Body of pancreas (tissue), 4 donors: Measurements from ENCODE around the gene RPL7L1. TPM values are rescaled to one million over a fixed set of nuclear protein-coding genes. Genes with fewer than 3 reads are reported as not detected.

Source experiments
- ATAC-seq: fragments of 150-250 bp; one replicate; pipeline ENCODE4 v1.9.1; 2016
- DNase-seq, 4 donors: peaks; one replicate each; pipeline ENCODE4 v3.0.0-alpha.2; 2019
- H3K27ac ChIP-seq, 4 donors: fragments of 200-600 bp; sonication (generic); 1 replicate in 3 of 4; 2 replicates in 1 of 4; pipeline versions ENCODE4 v1.5.1 to v1.6.1; 2016 to 2019; ENCODE audit warnings: mild to moderate bottlenecking in 1 of 4, mixed read lengths in 1 of 4, moderate library complexity in 1 of 4
- H3K27me3 ChIP-seq, 2 donors: fragments of 200-600 bp; sonication (generic); one replicate each; pipeline ENCODE4 v1.6.0; 2016; ENCODE audit warnings: mild to moderate bottlenecking in 1 of 2
- H3K36me3 ChIP-seq, 2 donors: fragments of 200-600 bp; sonication (generic); replicated peaks in 1 of 2; 2 replicates each; pipeline ENCODE4 v1.5.1; 2016; ENCODE audit warnings: low read depth in 2 of 2; ENCODE audit not compliant: insufficient read depth in 1 of 2
- H3K4me1 ChIP-seq: fragments of 200-600 bp; sonication (generic); one replicate; pipeline ENCODE4 v1.6.0; 2016
- H3K4me3 ChIP-seq, 2 donors: fragments of 200-600 bp; sonication (generic); 1 replicate in 1 of 2; 2 replicates in 1 of 2; pipeline ENCODE4 v1.5.1; 2016 to 2019
- H3K9me3 ChIP-seq, 3 donors: fragments of 200-600 bp; sonication (generic); 1 replicate in 2 of 3; 2 replicates in 1 of 3; pipeline ENCODE4 v1.5.1; 2016
- CTCF ChIP-seq, 7 experiments: fragments of 450-650 bp in 4 of 7; fragments of 200-600 bp in 3 of 7; sonication (generic) in 3 of 7; IDR thresholded peaks; one replicate each; pipeline ENCODE4 v1.5.1; 2016 to 2019; ENCODE audit warnings: antibody characterized with exemption in 7 of 7
- POLR2A ChIP-seq, 3 donors: fragments of 450-650 bp; IDR thresholded peaks; one replicate each; pipeline ENCODE4 v1.6.1; 2016; ENCODE audit warnings: antibody characterized with exemption in 3 of 3, mild to moderate bottlenecking in 2 of 3
- WGBS, 2 donors: methylation state at CpG; one replicate each; pipeline ENCODE4 v1.1.5; 2017; 5-methylcytosine and 5-hydroxymethylcytosine counted together
- intact Hi-C: fragments of 100-400 bp; cut with DNase I; formaldehyde crosslinking; loops from one replicate; pipeline ENCODE4 v1.15.1; 2023
- total RNA-seq, 2 donors: library from RNA; depleted of rRNA; stranded (reverse); fragments of >200 nt; gene quantifications; one replicate each; pipeline ENCODE4 v1.1.0, GENCODE V29; 2016

Gene RPL7L1
- total RNA-seq, 2 donors from 2014 or later, result 42.2 to 56.3 TPM

DNA sequence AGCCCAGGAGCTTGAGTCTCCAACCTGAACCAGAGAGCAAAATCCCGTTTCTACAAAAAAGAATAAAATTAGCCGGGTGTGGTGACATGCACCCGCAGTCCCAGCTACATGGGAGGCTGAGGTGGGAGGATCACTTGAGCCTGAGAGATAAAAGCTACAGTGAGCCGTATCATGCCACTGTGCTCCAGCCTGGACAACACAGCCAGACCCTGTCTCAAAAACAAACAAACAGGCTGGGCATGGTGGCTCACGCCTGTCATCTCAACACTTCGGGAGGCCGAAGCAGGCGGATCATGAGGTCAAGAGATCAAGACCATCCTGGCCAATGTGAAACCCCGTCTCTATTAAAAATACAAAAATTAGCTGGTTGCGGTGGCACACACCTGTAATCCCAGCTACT lies 25.1 kb downstream of the RPL7L1 start:
- Histone ChIP-seq H3K4me1 (peaks cover 26% of the 10 kb centered on the region), H3K36me3 (no peaks in the 10 kb centered on the region), H3K4me3 (no peak overlapping the region), H3K27me3 (no peaks in the 10 kb centered on the region), H3K27ac (no peak overlapping the region), H3K9me3 (no peaks in the 10 kb centered on the region)
- 95 to 97% methylated on average over 10 of the region's 10 CpGs for WGBS, 2 donors
- ATAC-seq (no peak), DNase-seq (no peak)
- no peak for TF ChIP-seq CTCF (IDR thresholded peaks at IDR 0.05)
- no peak for TF ChIP-seq POLR2A (IDR thresholded peaks at IDR 0.05)
- intact Hi-C loops, result no loop called here

DNA sequence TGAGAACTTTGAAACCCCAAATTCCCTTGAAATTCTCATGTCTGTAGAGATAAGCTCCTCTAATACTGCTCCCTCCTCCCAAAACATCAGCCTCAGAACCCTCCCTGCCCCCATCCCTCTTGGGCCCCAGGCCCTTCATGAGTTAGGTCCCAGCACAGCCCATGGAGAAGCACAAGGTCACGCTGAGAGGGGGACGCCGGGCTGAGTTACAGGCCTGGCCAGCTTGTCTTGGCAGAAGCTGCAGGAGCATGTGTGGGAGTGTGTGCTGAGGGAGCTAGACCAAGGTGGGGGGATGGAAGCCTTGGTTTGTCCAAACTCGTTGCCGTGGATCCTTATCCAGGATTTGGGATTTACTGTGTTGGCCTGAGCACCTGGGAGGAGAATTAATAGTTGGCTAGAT lies 27.9 kb downstream of the RPL7L1 start:
- Histone ChIP-seq H3K4me1 (peaks cover 23% of the 10 kb centered on the region), H3K27ac (no peak overlapping the region), H3K36me3 (no peaks in the 10 kb centered on the region), H3K4me3 (no peak overlapping the region), H3K9me3 (no peaks in the 10 kb centered on the region), H3K27me3 (no peaks in the 10 kb centered on the region)
- no peak for TF ChIP-seq CTCF (IDR thresholded peaks at IDR 0.05)
- TF ChIP-seq POLR2A (IDR thresholded peaks at IDR 0.05), result no peak
- no peak for ATAC-seq
- 30 to 35% methylated on average over 5 of the region's 5 CpGs for WGBS, 2 donors
- intact Hi-C loops, result loop anchor here (5.0 kb wide), 1 partner anchor 235 kb away; no protein-coding TSS in a partner anchor
- DNase-seq, result no peak

GRCh38 chr6:42909835-42910234 lies 30.4 kb downstream of the RPL7L1 start:
- intact Hi-C loops, result loop anchor here (5.0 kb wide), 1 partner anchor 232 kb away; no protein-coding TSS in a partner anchor
- Histone ChIP-seq H3K27me3 (no peaks in the 10 kb centered on the region), H3K4me1 (peaks cover 9% of the 10 kb centered on the region), H3K9me3 (no peaks in the 10 kb centered on the region), H3K27ac (no peak overlapping the region), H3K36me3 (no peaks in the 10 kb centered on the region), H3K4me3 (no peak overlapping the region)
- DNase-seq (no peak), ATAC-seq (no peak)
- TF ChIP-seq POLR2A (IDR thresholded peaks at IDR 0.05) (no peak), CTCF (IDR thresholded peaks at IDR 0.05) (no peak)
- 82 to 91% methylated on average over 10 of the region's 10 CpGs for WGBS, 2 donors

DNA sequence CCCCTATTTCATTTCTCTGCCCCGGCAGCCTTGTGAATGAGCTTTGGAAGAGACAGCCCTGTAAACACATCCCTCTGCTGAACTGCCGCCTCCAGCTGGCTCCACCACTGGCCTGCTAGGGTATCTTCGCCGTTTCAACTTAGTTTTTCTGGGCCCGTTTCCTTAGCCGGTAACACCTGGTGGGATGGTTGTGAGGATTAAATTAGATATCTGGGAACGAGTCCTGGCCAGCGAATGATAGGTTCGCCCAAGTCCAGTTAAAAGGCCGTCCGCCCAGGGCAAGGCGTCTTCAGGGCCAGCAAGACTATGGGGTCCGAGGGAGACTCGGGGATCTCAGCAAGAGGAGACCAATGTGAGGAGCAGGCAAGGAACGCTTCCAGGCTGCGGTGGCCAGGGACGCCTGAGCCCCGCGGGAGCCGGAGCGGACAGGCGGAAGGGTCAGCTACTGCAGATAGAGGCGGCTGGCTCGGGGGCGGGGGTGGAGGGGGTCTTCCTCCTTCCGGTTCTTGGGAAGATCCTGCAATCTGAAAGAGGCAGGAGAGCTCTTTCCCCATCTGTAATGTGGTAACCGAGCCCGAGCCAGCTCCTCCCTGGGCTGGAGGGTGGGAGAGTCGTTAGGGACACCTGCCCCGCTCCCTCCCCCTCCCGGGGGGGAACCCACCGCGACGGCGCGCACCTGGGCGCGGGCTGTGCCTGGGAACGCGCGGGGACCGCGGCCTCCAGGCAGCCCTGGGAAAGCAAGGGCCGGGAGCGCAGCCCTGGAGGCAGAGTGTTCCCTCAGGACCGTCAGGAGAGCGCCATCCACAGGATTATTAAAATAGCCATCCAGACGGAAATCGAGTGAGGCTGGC lies 32.0 kb downstream of the RPL7L1 start:
- peaks cover 9% of the 10 kb centered on the region for H3K4me1 ChIP-seq
- peak overlapping the region in 2 of 4 donors; percentile 23 to 38 for H3K27ac ChIP-seq
- TF ChIP-seq POLR2A (IDR thresholded peaks at IDR 0.05) (no peak), CTCF (IDR thresholded peaks at IDR 0.05) (no peak)
- intact Hi-C loops, result no loop called here
- peak; percentile 45 for ATAC-seq
- H3K27me3 ChIP-seq, result no peaks in the 10 kb centered on the region
- no peaks in the 10 kb centered on the region for H3K36me3 ChIP-seq
- WGBS, 2 donors, result 21 to 41% methylated on average over 31 to 49 of the region's 49 CpGs
- peak in 1 of 4 donors; percentile 31 for DNase-seq
- H3K4me3 ChIP-seq, result no peak overlapping the region
- no peaks in the 10 kb centered on the region for H3K9me3 ChIP-seq
